GM21528 (cell line): ENCODE data around the gene HYDIN.

Source experiments
- ATAC-seq: cut with Tn5 transposase; IDR thresholded peaks from one replicate; pipeline ENCODE4 v1.9.1; 2021; ENCODE audit warnings: mild to moderate bottlenecking, moderate library complexity; ENCODE audit not compliant: unreplicated experiment, low FRiP score

HYDIN gene

GRCh38 chr16:70770626-70771552 lies 459.6 kb downstream of the HYDIN start:
- no peak for ATAC-seq

GRCh38 chr16:70770291-70770625 lies 460.3 kb downstream of the HYDIN start:
- no peak for ATAC-seq

- no peak for ATAC-seq
Observed at GRCh38 chr16:70769761-70770160, 460.8 kb downstream of the HYDIN start.

- no peak for ATAC-seq
Observed at GRCh38 chr16:70769131-70769530, 461.4 kb downstream of the HYDIN start.

- ATAC-seq, result no peak
Observed at GRCh38 chr16:70768203-70768580, 462.3 kb downstream of the HYDIN start.

- ATAC-seq, result no peak
Observed at GRCh38 chr16:70767377-70768202, 462.9 kb downstream of the HYDIN start.

- no peak for ATAC-seq
Observed at GRCh38 chr16:70766658-70767057, 463.9 kb downstream of the HYDIN start.

GRCh38 chr16:70766176-70766575 lies 464.3 kb downstream of the HYDIN start:
- ATAC-seq, result no peak

GRCh38 chr16:70765491-70765890 lies 465.0 kb downstream of the HYDIN start:
- ATAC-seq, result no peak

GRCh38 chr16:70764632-70765031 lies 465.9 kb downstream of the HYDIN start:
- no peak for ATAC-seq

GRCh38 chr16:70760221-70760620 lies 470.3 kb downstream of the HYDIN start:
- no peak for ATAC-seq

- ATAC-seq, result no peak
Observed at GRCh38 chr16:70759666-70760065, 470.9 kb downstream of the HYDIN start.

GRCh38 chr16:70758786-70759185 lies 471.7 kb downstream of the HYDIN start:
- no peak for ATAC-seq
